ENCODE measurements around the gene B4GAT1.
"Not testable (repeated sequence)": the region's sequence is repeated elsewhere in the genome, so short reads cannot be mapped to it uniquely, and the experiment has no call there.

The B4GAT1 gene

DNA sequence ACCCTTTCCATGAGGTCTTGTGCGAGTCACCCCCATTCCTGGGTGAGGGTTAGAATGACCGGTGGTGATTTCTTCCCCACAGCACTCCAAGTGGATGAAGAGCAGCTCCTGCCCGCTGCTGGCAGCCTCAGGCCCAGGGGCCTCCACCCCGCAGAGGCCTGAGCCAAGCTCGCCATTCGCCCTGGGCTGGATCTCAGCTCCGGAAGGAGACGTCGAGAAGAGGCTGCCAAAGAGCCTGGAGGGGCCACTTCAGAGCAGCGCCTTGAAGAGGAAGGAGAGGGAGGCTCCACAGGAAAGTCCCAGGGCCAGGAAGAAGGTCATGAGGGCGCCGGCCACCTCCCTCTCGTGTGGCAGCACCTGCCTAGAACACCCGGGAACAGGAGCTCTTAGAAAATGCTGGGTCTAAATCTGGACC is 15.8 kb upstream of the B4GAT1 start:
- DNase-seq (ENCODE audit: low read depth) = no peak

DNA sequence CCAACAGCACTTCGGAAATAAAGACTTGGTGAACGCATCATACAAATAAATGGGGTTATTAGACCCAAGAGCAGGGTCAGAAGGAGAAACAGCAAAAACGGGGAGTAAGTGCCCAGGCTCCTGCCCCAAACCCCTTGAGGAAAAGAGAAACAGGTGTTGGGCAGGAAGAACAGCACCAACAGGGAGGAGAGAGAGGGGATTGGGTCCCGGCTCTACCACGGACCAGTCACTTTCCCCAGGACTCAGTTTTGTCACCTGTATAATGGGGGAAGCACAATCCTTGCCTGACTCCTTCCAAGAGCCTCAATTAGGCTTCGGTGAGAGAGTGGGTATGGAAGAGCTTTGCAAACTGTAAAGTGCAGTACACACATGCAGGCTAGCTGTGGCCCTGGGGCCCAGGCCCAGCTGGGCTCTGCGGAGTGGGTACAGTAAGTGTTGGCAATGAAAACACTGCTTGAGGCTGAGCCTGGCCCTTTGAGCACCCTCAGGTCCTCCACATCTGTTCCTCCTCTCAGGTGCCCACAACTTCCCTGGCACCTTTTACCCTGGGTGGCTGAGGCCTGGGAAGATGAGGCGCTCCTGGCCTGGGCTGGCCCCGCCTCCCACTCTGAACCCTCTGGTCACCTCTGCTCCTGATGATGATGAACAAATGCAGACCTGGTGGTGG is 15.2 kb upstream of the B4GAT1 start:
- no peak for DNase-seq (ENCODE audit: low read depth)

DNA sequence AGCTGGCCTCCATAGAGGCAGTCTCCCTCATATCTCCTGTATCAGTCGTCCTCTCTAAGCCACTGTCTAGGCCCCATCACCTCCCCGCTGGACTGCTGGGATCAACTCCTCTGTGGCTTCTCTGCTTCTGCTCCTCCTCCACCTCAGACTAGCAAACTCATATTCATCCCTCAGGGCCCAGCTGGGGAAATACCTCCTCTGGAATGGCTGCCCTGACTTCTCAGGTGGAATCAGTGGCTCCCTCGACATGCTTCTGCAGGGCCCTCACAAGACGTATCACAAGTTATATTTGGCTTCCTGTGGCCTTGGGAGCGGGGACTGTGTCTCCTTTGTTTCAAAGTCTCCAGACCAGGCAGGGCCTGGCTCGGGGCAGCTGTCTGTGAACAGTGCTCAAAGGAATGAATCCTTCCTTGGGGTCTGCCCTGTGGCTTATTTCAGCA is 14.1 kb upstream of the B4GAT1 start:
- no peak for DNase-seq (ENCODE audit: low read depth)

DNA sequence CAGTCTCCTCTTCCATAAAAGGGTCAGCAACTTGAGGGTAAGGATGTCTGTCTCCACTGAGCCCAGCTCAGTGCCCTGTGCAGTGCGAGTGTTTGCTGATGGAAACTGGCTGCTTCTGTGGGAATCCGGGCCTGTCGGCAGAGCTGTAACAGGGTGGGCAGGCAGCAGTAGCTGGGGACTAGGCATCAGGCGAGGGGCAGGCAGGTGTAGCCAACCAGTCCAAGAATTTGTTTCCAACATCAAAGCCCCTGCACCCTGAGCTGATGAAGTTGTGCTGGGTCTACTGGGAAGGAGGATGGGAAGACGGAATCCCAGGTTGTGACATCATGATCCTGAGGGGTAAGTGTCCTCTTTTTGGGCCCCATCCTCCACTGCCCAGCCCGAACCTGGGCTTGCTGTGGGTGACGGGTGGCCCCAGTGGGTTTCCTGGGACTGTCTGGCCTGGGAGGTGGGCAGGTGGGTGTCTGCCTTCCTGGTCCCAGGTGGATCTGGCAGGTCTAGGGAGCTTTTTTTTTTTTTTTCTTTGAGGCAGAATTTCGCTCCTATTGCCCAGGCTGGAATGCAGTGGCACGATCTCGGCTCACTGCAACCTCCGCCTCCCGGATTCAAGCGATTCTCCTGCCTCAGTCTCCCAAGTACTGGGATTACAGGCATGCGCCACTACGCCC is 13.1 kb upstream of the B4GAT1 start:
- DNase-seq (ENCODE audit: low read depth) = no peak

DNA sequence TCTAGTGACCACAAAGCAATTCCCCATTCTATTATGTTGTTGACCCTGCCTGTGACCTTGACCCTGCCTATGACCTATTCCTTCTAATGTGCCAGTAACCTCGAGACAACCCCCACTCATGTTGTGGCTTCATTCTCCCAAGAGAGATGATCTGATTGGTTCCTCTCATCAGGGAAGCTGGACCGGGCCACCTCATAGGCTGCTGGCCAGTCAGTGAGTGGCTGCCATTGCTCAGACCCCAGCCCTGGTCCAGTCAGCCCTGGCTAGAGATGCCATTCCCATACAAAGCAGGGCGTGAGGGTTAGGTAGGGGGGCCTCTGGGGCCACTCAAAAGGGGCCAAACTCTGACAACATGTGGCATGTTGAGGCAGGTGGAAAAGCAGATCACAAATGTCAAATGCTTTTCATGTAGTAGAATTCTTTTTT is 12.2 kb upstream of the B4GAT1 start:
- DNase-seq (ENCODE audit: low read depth) = no peak

DNA sequence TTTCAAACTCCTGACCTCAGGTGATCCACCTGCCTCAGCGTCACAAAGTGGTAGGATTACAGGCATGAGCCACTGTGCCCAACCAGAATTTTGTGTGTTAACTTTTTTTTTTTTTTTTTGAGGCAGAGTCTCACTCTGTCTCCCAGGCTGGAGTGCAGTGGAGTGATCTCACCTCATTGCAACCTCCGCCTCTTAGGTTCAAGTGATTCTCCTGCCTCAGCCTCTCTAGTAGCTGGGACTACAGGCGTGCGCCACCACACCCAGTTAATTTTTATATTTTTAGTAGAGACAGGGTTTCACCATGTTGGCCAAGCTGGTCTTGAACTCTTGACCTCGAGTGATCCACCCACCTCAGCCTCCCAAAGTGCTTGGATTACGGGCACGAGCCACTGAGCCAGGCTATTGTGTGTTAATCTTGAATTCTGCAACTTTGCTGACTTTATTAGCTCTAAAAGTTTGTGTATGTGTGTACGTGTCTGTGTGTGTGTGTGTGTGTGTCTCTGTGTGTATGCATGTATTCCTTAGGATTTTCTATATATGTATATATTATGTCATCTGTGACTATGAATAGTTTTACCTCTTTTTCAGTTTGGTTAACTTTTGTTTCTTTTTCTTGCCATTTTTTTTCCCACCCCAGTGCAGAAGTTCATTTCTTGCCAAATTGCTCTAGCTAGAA is 3.3 kb upstream of the B4GAT1 start:
- not testable (repeated sequence) for DNase-seq (ENCODE audit: low read depth)

DNA sequence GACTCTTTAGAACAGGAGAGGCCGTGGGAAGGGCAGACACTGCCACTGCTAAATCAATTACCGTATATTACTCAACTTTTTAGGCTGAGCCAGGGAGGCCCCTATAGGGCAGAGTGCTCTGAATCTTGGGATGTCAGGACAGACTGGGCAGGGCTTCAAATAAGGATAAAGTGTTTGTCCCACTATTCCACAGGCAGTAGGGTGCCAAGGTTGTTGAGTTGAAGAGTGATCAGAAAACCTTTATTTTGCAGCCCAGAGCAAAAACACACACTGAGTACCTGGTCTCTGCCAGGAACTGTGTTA is 1.6 kb upstream of the B4GAT1 start:
- DNase-seq (ENCODE audit: low read depth) = no peak

DNA sequence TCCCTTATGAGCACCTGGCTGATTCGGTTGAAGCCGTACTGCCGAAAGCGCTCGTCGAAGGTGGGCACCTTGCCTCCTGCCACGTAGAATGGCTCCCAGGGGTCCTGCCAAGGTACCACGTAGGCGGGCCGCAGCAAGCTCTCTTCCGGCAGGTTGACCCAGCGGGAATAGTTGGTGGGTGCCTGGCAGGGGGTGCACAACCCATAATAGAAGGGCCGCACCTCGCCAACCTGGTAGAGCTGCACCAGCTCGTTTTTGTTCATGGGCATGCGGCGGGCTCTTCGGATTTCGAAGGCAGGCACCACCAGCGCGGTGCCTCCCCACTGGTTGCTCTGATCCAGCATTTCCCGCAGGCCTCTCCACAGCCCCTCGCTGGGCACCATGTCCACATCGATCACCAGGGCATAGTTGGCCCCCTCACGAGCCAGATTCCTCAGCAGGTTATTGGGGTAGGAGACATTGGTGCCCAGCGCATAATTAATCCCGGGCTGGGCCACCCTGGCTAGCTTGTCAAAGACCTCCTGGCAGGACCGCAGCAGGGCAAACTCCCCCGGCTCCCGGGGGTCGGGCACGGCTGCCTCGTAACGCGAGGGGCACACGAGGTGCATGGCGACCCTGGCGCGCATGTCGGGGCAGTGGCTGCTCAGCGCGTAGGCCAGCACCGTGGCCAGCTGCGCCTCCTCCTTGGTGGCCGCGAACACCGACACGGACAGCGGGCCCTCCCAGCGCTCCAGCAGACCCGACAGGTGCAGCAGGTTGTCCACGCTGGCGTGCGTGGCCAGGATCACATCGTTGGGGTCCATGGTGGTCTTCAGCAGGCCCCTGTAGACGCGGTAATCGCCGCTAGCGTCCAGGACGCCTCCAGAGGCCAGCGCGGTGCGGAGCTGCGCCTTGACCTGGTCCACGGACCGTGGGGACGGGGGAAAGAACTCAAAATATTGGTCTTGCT is 679 bp downstream of the B4GAT1 start:
- no peak for DNase-seq (ENCODE audit: low read depth)

DNA sequence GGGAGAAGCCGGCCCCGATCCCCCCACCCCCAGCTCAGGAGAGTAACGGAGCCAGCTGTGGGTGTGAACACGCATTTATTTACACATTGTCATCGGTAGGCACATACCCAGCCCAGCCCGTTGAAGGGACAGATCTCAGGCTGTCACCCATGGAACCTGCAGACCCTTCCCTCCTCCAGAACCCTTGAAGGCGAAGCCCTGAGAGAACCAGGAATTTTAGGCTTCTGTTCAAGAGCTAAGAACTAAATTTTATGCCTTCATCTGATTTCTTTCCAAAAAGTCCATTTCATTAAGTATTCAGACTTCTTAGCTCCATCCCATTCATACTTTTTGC is 2.1 kb downstream of the B4GAT1 start:
- DNase-seq (ENCODE audit: low read depth) = no peak

DNA sequence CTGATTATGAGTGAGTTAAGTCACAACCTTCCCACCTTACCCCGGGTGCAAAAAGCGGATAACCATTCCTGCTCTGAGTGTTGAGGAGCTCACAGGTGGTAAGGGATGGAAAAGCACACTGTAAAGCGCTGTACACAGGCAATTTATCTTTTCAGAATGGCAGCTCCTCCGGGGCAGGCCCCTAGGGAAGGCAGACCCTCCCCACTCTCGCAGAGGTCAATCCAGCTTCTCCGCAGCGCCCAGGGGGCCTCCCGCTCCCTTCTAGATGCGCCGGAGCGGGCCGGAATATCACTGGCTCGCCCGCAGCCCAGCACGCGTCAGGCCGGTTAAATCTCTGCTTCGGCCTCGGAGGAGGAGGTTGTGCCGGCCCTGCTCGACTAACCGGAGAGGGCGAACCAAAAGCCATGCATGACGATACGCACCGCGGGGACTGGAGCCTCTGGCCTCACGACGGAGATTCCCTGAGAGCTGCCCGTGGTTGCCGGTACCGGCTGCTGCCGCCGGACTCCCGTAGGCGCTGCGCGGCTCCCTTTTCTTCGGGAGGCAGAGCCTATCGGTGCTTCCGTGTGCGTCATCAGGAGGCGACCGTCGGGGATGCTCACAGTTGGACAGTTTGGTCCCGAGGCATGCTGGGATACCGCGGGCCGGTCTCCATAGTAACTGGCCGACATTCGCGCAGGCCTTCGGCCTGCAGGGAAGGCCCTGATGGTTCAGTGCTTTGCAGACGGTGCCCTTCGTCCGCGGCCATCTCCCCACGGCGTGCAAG is 2.7 kb downstream of the B4GAT1 start, which contains the start of gene BRMS1:
TSS of gene BRMS1 (minus strand) at position 555 of the 766 bp plus-strand sequence. CDS start 2,870 bp downstream, outside the sequence.
- peak; percentile 95 for DNase-seq (ENCODE audit: low read depth)

DNA sequence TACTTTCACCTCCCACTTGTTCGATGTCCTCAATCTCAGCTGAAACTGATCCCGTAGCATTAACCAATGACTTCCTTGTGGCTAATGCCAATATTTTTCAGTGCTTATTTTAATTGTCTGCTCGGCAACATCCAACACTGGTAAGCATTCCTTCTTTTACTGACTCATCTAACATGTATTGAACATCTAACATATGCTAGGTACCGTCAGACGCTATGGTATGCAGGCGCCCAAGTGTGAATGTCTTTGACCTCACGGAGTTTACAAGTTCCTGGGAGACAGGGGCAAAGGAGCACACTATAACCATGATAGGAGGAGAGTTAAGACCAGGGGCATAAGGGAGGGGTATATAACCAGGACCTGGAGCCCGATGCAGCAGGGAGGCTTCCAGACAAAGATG is 4.3 kb downstream of the B4GAT1 start:
- no peak for DNase-seq (ENCODE audit: low read depth)

DNA sequence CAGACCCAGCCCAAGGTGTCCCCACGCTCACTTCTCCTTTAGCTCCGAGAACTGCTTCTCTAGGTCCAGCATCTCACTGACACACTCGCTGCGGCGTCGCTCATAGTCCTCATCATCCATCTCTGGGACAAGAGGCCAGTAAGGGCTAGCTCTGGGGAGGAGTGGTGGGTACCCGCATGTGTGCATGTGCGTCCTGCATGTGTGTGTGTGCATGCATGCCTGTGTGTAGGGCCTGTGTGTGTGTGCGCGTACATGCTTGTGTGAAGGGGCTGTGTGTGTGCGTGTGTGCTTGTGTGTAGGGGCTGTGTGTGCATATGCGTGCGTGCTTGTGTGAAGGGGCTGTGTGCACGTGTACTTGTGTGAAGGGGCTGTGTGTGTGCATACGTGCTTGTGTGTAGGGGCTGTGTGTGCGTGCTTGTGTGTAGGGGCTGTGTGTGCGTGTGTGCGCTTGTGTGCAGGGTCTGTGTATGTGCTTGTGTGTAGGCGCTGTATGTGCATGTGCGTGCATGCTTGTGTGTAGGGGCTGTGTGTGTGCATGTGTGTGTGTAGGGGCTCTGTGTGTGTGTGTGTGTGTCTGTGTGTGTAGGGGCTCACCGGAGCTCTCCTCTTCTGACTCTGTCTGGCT is 5.8 kb downstream of the B4GAT1 start:
- DNase-seq (ENCODE audit: low read depth) = no peak

DNA sequence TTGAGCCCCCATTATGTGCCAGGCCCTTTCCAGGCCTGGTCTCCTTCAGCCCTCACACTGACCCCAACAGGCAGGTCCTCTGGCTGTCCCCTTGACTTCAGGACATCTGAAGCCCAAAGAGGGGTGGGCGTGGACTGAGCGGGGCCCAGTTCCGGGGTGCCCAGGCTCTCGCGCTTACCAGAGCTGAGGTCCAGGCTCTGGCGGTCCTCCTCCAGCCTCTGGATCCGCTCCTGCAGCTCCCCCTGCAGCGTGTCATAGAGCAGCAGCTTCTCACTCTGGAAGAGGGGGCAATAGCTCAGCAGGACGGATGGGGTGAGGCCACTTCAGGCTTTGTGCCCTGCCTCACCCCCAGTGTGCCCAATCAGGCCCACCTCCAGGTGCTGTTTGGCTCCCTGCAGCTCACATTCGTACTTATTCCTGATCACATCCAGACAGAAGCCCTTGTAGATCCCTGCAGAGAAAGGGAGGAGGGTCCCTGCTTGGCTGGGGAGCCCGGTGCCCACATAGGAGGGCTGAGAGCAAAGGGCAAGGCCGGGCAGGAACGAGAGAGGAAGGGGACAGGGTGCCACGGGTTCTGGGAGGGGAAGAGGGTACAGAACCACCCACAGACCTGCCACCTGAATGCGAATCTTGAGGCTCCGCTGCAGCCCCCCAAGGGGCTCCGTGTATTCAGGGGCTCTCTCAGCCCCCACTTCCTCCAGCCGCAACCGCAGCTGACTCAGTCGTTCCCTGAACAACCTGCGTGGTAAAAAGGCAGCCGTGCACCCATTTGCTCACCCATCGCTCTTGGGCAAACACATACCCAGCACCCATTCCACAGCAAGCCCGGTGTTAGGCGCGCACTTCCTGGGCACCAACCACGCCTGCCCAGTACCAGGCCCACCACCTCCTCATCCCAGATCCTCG is 6.6 kb downstream of the B4GAT1 start:
- DNase-seq (ENCODE audit: low read depth) = no peak

DNA sequence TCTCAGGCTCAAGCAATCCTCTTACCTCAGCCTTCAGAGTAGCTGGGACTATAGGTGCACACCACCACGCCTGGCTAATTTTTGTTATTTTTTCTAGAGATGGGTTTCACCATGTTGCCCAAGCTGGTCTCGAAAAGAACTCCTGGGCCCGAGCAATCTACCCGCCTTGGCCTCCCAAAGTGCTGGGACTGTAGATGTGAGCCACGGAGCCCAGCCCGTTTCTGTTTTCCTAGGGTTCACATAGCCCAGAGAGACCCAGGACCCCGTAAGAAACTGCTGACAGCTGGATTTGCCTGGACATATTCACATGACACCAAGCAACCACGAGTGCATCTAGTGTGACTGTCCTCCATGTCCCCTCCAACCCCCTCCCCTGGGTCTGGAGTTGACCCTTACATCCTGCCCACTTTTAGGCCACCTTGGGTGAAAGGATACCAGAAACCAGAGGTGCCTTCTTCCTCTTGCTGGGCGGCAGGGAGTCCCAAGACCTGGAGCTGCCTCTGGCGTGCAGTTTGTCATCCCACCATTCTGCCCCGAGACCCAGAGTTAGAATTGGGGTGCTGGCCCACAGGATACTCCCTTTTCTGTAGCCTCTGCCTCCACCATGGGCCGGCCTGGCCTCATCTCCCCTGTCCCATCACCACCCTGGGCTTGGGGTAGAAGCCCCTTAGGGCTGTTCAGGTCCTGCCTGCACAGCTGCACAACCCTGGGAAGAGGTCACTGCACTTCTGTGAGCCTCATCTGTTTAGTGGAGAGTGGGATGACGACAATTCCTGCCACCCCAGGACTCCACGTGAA is 7.5 kb downstream of the B4GAT1 start:
- DNase-seq (ENCODE audit: low read depth) = no peak

DNA sequence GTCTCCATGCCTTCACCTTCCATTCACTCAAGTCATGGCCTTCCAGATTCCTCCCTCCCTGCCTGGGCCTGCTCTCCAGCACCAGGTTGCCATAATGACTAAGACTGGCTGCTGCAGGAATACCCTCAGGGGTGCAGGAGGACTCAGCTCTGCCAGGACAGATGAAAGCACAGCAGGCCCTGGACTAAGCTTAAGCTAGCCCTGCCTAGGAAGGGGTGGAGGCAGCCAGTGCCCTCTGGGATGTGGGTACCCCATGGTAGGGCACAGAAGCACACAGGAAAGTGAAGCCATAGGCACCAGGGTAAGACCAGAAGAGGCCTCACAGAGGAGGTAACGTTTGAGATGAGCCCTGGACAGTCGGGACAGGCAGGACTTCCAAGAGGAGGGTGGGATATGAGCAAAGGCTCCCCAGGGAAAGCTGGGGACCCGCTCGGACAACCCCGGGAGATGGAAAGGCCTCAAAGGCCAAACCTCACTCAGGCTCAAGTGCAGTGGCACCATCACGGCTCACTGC is 8.2 kb downstream of the B4GAT1 start:
- no peak for DNase-seq (ENCODE audit: low read depth)

DNA sequence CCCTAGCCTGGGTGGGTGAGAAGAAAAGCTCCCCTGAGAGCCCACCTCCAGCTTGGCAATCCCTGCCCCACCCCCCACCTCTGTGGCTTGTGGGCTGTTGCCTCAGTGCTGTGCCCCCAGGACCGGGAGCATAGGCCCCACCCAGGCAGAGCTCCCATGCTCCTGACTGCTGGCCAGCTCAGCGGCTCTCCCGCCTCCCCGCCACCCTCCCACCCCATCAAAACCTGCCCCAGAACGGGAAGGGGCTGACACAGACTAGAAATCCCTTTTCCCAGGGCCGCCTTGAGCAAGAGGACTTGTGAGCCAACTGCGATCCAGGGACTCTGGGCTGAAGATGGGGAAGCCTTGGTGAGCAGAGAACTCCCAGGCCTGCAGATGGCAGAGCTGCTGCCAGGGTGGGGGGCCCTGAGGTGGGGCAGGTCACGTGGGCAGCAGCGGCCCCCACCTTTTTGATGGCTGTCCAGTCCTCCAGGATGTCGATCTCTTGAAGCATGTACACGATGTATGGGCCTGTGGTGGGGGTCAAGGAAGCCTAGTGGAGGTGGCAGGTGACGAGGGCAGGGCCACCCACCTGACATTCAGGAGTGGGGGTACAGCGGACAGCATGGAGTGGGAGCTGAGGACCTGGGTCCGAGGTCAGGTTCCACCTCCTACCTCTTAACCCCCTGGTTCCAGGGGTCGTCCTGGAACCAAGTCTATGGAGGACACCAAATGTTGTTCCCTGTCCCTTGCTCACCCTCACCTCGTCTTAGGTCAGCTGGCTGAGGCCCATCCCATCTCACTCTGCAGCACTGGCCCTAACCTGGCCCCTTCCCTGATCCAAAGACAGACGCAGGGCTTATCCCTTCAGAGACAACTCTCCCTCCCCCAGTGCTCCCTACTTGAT is 8.9 kb downstream of the B4GAT1 start:
- DNase-seq (ENCODE audit: low read depth) = no peak

DNA sequence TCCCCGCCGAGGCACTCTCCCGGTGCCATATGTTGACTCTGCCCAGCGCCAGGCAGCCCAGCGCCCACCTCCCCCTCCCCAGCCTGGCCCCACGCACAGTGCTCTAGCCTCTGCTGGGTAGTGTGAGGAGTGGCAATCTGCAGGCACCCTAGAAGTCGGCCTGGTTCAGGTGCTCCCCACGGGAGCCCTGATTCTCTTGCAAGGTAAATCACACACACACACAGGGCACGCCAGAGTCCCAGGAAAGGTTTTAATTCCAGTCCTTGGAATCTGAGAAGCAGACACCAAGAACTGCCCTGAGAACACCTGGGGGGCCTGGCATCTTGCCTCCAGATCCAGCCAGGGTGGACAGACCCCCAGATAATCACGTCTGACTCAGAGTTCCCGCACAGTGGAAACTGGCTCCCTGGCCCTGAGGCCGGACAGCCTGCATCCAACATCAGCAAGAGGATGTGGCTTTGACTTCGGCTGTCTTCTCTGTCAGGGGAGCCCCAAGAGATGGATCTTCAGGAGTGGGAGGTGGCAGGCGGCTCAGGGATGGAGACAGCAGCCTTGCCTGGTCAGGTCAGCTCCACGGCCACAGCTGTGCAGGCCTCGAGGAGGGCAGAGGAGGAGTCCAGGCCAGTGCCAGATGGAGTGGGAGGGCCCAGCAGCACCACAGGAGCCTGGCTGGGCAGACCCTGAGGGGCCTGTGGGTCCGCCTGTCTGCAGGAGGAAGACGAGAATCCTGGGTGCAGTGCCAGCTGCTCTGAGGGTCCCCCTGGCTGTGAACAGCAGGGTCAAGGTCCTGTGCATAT is 10.1 kb downstream of the B4GAT1 start:
- DNase-seq (ENCODE audit: low read depth) = no peak

Data from activated T-cell treated with anti-CD3 and anti-CD28 coated beads for 1 hour (primary cell).